Neural progenitor cell (in vitro differentiated cells): Measurements from ENCODE around the gene KLHL8.

ENCODE experiments used
- EZH2phosphoT487 ChIP-seq: fragments of 200-600 bp; sonication (generic); IDR thresholded peaks from 2 replicates; pipeline ENCODE4 v1.6.1; 2017; ENCODE audit warnings: antibody characterized with exemption
- TF ChIP-seq, protein P1 (sequence below): fragments of 200-600 bp; sonication (generic); IDR thresholded peaks from 2 replicates; pipeline ENCODE4 v1.5.1; 2017; ENCODE audit warnings: antibody characterized with exemption, mild to moderate bottlenecking

DNA sequence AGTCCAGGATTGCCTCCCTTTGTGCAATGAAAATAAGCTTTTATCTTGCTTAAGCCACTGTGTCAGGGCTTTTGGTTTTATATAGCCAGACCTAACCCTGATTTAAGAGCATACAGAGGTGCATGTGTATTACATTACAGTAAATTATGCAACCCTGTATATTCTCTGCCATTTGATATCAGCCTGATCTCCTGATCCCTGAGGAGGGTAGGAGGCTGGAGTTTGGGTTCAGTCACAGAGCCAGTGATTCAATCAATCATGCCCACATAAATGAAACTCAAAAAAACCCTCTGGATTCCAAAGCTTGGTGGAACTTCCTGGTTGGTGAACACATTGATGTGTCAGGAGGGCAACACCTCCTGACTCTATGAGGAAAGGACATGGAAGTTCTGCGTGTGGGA, 7.3 kb upstream of the KLHL8 start:
- TF ChIP-seq, protein P1, sequence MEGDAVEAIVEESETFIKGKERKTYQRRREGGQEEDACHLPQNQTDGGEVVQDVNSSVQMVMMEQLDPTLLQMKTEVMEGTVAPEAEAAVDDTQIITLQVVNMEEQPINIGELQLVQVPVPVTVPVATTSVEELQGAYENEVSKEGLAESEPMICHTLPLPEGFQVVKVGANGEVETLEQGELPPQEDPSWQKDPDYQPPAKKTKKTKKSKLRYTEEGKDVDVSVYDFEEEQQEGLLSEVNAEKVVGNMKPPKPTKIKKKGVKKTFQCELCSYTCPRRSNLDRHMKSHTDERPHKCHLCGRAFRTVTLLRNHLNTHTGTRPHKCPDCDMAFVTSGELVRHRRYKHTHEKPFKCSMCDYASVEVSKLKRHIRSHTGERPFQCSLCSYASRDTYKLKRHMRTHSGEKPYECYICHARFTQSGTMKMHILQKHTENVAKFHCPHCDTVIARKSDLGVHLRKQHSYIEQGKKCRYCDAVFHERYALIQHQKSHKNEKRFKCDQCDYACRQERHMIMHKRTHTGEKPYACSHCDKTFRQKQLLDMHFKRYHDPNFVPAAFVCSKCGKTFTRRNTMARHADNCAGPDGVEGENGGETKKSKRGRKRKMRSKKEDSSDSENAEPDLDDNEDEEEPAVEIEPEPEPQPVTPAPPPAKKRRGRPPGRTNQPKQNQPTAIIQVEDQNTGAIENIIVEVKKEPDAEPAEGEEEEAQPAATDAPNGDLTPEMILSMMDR = no peak
- TF ChIP-seq EZH2phosphoT487 = no peak
